A172 (cell line): Measurements from ENCODE around the gene CPT1C. TPM values are rescaled to one million over a fixed set of nuclear protein-coding genes. Genes with fewer than 3 reads are reported as not detected.

Source experiments
- DNase-seq: peaks from one replicate; pipeline ENCODE4 v3.0.0-alpha.2; 2015; ENCODE audit warnings: low spot score
- total RNA-seq: library from RNA; depleted of rRNA; stranded (reverse); fragments of >200 nt; shearing (Covaris generic); gene quantifications from 2 replicates; pipeline ENCODE4 v1.2.3, GENCODE V29; 2014

The CPT1C gene
- total RNA-seq, 1 experiment from 2014 or later = 6.1 TPM

DNA sequence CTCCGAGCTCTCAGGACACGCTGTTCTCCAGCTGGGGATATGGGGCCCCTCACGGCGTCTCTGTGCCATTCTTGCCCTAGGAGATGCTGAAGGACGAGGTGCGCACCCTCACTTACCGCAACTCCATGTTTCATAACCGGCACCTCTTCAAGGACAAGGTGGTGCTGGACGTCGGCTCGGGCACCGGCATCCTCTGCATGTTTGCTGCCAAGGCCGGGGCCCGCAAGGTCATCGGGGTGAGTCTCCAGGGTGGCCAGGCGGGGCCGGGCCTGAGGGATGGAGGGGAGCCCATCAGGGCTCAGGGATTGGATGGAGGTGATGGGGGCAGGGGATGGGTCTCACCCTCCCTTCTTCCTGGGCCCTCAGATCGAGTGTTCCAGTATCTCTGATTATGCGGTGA is 9.1 kb upstream of the CPT1C start:
- DNase-seq = no peak

- no peak for DNase-seq
Measured at GRCh38 chr19:49682274-49682673, 8.6 kb upstream of the CPT1C start.

DNA sequence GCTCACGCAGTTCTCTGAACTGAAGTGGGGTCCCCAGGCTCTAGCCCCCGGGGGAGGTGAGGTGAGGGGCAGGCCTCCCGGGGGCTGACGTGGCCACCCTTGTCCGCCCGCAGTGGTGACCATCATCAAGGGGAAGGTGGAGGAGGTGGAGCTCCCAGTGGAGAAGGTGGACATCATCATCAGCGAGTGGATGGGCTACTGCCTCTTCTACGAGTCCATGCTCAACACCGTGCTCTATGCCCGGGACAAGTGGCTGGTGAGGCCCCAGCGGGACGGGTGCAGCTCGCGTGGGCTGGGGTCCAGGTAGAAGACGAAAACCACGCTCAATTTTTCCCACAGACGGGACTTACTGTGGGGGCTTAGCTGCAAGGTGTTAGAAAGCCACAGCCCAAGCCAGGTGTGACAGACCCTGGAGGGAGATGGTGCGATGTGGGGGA is 7.1 kb upstream of the CPT1C start:
- DNase-seq = no peak

GRCh38 chr19:49684251-49684982 is 6.5 kb upstream of the CPT1C start:
- DNase-seq = no peak

GRCh38 chr19:49684983-49685553 is 5.8 kb upstream of the CPT1C start:
- DNase-seq = no peak

GRCh38 chr19:49685845-49686332 is 5.0 kb upstream of the CPT1C start:
- no peak for DNase-seq

GRCh38 chr19:49686503-49687088 is 4.3 kb upstream of the CPT1C start:
- DNase-seq = no peak

DNA sequence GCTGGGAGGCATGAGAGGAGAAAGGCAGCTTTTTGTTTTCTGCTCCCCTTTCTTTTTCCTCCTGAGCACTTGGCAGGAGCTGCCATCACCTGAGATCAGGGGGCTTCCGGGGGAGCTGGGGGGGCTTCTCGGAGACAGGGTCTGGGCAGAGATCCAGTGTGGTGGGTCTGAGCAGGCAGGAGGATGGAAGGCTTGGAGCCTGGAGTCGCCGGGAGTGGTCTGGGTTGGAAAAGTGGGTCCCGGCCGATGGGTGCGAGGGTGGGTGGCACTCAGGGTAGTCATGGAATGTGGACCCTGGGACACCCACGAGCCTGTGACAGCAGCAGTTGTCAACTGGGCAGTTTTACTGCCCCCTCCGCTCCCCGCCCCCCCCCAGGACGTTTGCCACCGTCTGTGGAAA is 3.8 kb upstream of the CPT1C start:
- no peak for DNase-seq

DNA sequence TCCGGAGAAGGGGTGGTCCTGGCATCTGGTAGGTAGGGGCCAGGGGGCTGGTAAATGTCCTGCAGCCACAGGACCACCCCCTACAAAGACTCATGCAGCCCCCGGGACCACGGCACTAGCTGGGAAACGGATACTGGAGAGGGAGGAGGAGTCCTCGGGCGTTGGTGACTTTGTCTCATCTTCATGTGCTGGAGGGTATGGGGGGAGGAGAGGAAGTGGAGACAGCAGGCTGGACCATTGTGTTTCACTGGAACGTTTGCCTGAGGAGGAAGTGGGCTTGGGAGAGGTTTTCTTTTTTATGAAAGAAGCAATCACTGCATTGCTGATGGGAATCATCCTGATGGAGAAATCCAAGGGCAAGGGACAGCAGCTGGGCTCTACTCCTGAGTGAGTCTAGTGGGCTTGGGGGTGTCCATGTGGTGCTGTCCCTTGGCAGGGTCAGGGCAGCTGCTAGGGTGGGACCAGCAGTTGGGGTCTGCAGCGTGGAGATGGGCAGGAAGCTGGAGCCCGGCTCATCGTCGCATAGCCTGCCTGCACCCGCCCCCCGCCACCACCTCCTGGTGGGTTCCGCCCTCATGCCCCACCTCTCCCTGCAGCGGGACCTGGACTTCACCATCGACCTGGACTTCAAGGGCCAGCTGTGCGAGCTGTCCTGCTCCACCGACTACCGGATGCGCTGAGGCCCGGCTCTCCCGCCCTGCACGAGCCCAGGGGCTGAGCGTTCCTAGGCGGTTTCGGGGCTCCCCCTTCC is 3.2 kb upstream of the CPT1C start:
- peak; percentile 36 for DNase-seq

- no peak for DNase-seq
Measured at GRCh38 chr19:49688531-49689132, 2.3 kb upstream of the CPT1C start.

GRCh38 chr19:49689133-49690078 is 1.5 kb upstream of the CPT1C start, which contains the start of gene ADM5:
Gene ADM5 (plus strand): TSS chr19:49689594. CDS start chr19:49689838, 244 bp downstream.
- DNase-seq = no peak

- no peak for DNase-seq
Measured at GRCh38 chr19:49690079-49690655, 749 bp upstream of the CPT1C start.

DNA sequence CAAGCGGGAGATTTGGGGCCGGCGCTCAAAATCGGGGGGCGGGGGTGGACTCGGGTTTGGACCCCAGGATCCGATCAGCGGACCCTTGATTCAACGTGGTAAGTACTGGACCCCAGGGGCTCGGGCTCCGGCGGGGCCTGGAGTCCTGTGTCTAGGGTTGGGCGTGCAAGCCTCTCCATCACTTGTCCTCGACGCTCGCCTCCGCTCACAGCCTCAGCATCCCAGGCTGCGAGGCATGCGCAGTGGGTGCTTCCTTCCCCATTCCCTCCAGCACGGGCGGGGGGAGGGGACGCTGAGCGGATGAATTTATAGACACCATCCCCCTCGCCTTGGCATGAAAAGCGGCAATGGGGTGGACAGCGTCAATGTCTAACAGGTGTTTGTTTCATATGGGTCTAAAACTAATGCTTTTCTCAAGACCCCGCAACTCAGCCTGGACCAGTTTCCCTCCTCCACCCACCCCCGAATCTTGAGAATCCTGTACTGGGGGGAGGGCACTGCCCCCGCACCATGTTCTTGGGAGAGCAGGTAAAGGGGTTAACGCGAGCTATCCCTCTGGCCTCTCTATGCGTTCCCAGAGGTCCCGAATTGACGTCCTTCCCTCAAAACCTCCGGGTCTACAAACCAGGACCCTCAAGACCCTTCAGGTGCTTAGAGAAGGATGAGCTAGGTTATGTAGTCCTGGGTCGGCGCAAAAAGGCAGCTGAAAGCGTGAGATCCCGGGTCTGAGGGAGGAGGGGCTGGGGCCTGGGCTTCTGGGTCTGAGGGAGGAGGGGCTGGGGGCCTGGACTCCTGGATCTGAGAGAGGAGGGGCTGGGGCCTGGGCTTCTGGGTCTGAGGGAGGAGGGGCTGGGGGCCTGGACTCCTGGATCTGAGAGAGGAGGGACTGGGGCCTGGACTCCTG is 579 bp downstream of the CPT1C start:
- no peak for DNase-seq

DNA sequence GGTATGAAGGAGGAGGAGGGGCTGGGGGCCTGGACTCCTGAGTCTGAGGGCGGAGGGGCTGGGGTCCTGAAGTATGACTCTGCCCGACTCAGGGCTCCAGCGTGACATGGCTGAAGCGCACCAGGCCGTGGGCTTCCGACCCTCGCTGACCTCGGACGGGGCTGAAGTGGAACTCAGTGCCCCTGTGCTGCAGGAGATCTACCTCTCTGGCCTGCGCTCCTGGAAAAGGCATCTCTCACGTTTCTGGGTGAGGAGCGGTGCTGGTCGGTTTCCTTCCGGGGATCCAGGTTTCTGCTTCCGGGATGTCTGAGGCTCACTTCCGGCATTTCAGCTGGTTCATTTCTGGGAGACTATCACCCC is 1.2 kb downstream of the CPT1C start:
- no peak for DNase-seq

DNA sequence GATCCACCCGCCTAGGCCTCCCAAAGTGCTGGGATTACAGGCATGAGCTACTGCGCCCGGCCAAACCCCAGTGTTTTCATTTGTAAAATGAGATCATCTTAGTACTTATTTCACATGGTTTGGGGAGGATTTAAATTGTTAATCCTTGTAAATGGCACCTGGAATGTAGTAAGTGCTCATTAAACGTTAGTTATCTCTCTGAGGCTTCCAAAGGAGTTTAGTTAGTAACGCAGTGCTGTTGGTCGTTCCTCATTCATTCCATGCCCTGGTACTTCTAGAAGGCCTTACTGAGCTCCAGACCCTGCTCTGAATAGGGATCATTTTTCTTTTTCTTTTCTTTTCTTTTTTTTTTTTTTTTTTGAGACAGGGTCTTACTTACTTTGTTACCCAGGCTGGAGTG is 5.2 kb downstream of the CPT1C start:
- DNase-seq = no peak

GRCh38 chr19:49696865-49697264 is 5.9 kb downstream of the CPT1C start:
- DNase-seq = no peak

GRCh38 chr19:49699364-49699763 is 8.4 kb downstream of the CPT1C start:
- DNase-seq = no peak

DNA sequence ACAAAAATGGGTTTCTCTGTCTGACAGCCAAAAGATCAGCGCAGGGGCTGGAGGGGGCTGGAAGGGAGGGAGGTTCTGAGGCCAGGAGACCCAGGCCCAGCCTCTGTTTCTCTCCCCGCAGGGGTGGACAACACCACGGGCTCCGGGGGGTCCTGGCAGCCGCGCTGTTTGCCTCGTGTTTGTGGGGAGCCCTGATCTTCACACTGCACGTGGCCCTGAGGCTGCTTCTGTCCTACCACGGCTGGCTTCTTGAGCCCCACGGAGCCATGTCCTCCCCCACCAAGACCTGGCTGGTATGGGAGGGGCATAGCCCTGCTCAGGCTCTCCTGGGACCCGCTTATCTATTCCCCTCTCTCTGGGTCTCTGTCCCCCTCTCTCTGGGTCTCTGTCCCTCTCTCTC is 9.6 kb downstream of the CPT1C start:
- DNase-seq = no peak

DNA sequence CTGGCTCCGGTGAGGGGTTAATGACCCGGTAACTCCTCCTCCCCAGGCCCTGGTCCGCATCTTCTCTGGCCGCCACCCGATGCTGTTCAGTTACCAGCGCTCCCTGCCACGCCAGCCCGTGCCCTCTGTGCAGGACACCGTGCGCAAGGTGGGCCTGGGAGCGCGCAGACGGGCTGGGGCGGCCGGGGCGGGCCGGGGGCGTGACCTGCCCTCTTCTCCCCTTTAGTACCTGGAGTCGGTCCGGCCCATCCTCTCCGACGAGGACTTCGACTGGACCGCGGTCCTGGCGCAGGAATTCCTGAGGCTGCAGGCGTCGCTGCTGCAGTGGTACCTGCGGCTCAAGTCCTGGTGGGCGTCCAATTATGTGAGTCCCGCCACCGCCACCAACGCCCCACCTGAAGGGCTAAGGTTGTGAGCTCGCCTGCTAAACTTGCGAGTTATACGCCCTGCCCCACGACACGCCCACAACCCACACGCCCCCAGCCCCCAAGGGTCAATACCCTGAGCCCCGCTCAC is 10.4 kb downstream of the CPT1C start:
- no peak for DNase-seq
